ENCODE data around the gene ALG1.

DNA sequence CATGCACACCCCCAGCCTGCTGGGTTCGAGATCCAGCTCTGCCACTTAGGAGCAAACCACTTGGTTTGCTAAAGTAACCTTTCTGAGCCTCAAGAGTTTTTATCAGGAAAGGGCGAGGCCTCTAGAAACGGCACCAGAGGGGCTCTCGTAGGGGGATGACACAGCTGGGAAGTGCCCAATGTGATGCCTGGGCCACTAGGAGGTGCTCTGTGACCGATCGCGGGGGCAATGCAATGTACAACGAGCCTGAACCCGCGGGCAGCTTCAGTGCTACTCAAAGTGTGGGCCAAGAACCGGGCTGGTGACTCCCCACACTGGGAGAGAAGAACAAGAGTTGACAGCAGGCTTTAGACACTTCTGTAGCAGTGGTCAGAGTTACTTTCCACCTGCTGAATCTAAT, 15.3 kb upstream of the ALG1 start:
- TF ChIP-seq OSR1 (CRISPR knock-in tag; IDR thresholded peaks at IDR 0.05) (no peak), ZNF70 (CRISPR knock-in tag; IDR thresholded peaks at IDR 0.05) (no peak), RARB (CRISPR knock-in tag; IDR thresholded peaks at IDR 0.05) (no peak), ZFP30 (CRISPR knock-in tag; IDR thresholded peaks at IDR 0.05) (no peak), ZC3H10 (CRISPR knock-in tag; IDR thresholded peaks at IDR 0.05) (no peak)
- TF ChIP-seq, protein P1, sequence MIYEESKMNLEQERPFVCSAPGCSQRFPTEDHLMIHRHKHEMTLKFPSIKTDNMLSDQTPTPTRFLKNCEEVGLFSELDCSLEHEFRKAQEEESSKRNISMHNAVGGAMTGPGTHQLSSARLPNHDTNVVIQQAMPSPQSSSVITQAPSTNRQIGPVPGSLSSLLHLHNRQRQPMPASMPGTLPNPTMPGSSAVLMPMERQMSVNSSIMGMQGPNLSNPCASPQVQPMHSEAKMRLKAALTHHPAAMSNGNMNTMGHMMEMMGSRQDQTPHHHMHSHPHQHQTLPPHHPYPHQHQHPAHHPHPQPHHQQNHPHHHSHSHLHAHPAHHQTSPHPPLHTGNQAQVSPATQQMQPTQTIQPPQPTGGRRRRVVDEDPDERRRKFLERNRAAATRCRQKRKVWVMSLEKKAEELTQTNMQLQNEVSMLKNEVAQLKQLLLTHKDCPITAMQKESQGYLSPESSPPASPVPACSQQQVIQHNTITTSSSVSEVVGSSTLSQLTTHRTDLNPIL (CRISPR knock-in tag; IDR thresholded peaks at IDR 0.05; ENCODE audit: low read depth): no peak
- TF ChIP-seq, protein P2, sequence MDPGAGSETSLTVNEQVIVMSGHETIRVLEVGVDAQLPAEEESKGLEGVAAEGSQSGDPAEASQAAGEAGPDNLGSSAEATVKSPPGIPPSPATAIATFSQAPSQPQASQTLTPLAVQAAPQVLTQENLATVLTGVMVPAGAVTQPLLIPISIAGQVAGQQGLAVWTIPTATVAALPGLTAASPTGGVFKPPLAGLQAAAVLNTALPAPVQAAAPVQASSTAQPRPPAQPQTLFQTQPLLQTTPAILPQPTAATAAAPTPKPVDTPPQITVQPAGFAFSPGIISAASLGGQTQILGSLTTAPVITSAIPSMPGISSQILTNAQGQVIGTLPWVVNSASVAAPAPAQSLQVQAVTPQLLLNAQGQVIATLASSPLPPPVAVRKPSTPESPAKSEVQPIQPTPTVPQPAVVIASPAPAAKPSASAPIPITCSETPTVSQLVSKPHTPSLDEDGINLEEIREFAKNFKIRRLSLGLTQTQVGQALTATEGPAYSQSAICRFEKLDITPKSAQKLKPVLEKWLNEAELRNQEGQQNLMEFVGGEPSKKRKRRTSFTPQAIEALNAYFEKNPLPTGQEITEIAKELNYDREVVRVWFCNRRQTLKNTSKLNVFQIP (CRISPR knock-in tag; IDR thresholded peaks at IDR 0.05; ENCODE audit: borderline replicate concordance, low read depth): no peak

All from SK-N-SH treated with all-trans-retinoic acid at 6 μM for 48 hours (cell line).